ENCODE data around the gene DNM1. TPM values are rescaled to one million over a fixed set of nuclear protein-coding genes. Genes with fewer than 3 reads are reported as not detected.

Gene DNM1
- total RNA-seq, 6 donors from 2014 or later = 1.4 to 17.8 (median 7.9) TPM

DNA sequence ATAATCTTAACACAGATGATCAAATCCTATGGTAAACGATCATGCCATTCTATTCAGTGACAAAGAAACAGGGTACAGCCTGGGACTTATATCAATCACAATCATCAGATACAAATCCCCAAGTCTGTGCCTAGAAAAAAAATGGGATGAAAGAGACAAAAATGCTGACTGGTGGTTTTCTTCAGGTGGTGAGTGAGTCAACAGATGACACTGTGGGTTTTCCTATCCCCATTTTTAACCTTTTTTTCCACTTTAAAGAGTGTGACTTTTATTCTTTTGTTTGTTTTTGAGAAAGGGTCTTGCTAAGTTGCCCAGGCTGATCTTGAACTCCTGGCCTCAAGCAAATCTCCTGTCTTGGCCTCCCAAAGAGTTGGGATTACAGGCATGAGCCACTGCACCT is 15.0 kb upstream of the DNM1 start:
- H3K9me3 ChIP-seq = no peaks in the 10 kb centered on the region
- H3K36me3 ChIP-seq = peaks cover 10 to 53% (median 26%) of the 10 kb centered on the region in 4 donors
- peaks cover 16 to 27% (median 20%) of the 10 kb centered on the region in 4 donors for H3K4me1 ChIP-seq
- no peak for TF ChIP-seq EP300 (IDR thresholded peaks at IDR 0.05)
- no peak for ATAC-seq (ENCODE audit: low FRiP score in 2 of 2)
- DNase-seq = no peak
- no peaks in the 10 kb centered on the region for H3K27me3 ChIP-seq
- 81 to 88% methylated on average over 1 of the region's 1 CpG for WGBS, 2 donors
- H3K27ac ChIP-seq = no peak overlapping the region
- H3K4me3 ChIP-seq = no peak overlapping the region

DNA sequence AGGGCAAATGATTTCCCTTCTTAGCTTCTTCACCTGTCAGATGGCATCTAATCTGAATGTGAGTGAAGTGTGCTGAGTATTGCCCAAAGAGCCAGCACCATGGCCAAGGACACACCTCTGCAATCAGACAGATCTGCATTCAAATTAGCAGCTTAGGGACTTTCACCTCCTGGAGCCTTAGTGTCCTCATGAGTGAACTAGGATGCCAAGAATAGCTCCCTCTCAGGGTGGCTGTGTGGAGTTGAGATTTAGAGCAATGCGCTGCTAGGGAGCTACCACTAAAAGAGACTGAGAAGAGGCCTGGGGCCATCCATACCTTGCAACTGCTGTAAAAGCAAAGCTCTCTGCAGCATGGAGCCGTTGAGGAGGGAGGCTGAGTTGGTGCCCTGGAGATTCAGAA is 13.2 kb upstream of the DNM1 start:
- Histone ChIP-seq H3K27ac (peak overlapping the region in 1 of 4 donors; percentile 96), H3K27me3 (no peaks in the 10 kb centered on the region), H3K36me3 (peaks cover 7 to 35% (median 14%) of the 10 kb centered on the region in 4 donors), H3K4me3 (peak overlapping the region in 1 of 4 donors; percentile 83), H3K9me3 (no peaks in the 10 kb centered on the region), H3K4me1 (peaks cover 16 to 28% (median 20%) of the 10 kb centered on the region in 4 donors)
- DNase-seq = no peak
- WGBS, 2 donors = 88 to 95% methylated on average over 2 of the region's 2 CpGs
- ATAC-seq (ENCODE audit: low FRiP score in 2 of 2) = no peak
- TF ChIP-seq CTCF (IDR thresholded peaks at IDR 0.05) (no peak), EP300 (IDR thresholded peaks at IDR 0.05) (no peak), POLR2A (IDR thresholded peaks at IDR 0.05) (no peak), POLR2AphosphoS5 (IDR thresholded peaks at IDR 0.05) (no peak)

DNA sequence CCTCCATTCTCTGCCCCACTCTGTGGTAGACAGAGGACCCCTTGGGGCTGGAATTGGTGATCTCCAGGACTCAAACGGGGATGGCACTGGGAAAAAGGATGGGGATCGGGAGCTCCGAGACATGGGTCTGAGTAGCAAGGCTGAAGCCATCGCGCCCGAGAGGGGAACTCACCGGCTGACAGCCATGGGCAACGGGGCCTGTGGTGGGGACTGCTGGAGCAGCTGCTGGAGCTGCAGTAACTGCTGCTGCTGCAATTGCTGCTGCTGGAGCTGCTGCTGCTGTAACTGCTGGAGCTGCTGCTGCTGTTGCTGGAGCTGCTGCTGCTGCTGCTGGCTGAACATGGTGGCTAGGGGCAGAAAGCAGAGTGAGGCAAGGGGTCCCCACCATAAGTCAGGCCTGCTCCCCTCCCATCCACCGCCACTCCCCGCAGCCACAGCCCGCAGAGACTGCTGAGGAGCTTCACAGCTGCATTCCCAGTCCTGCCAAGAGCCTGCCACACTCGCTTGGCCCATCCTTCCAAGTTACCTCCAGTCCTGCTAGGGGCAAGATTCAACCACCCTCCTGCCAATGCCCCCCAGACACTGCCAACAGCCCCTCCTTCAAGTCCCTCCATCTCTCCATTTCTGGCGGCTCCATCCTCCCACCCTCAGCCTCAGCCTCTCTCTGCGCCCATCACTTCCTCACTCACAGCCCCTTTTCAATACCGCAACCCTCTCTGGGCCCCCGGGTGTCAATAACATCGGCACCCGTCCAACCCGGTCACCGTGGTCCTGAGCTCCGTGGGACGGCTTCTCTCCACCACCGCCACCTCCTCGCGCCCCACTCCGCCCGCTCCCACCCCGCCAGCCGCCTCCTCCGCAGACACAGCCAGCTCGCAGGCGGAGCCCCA is 12.4 kb upstream of the DNM1 start:
- Histone ChIP-seq H3K27ac (peak overlapping the region; percentile 85 to 96 (median 92)), H3K9me3 (no peaks in the 10 kb centered on the region), H3K4me1 (peaks cover 16 to 28% (median 20%) of the 10 kb centered on the region in 4 donors), H3K27me3 (no peaks in the 10 kb centered on the region), H3K4me3 (peak overlapping the region; percentile 71 to 92 (median 87)), H3K36me3 (peaks cover 3 to 28% (median 7%) of the 10 kb centered on the region in 4 donors)
- DNase-seq (peak in 1 of 2 donors; percentile 23), ATAC-seq (ENCODE audit: low FRiP score in 2 of 2) (peak in 1 of 2 donors; percentile 47)
- no peak for TF ChIP-seq CTCF (IDR thresholded peaks at IDR 0.05)
- TF ChIP-seq POLR2A (IDR thresholded peaks at IDR 0.05) = no peak
- no peak for TF ChIP-seq POLR2AphosphoS5 (IDR thresholded peaks at IDR 0.05)
- no peak for TF ChIP-seq EP300 (IDR thresholded peaks at IDR 0.05)
- 25 to 29% methylated on average over 21 to 27 of the region's 32 CpGs for WGBS, 2 donors

- Histone ChIP-seq H3K27me3 (no peaks in the 10 kb centered on the region), H3K4me3 (peak within 1 kb of the TSS; percentile 71 to 92 (median 87)), H3K4me1 (peaks cover 16 to 28% (median 20%) of the 10 kb centered on the region in 4 donors), H3K9me3 (no peaks in the 10 kb centered on the region), H3K36me3 (peaks cover 0 to 20% (median 5%) of the 10 kb centered on the region in 4 donors), H3K27ac (peak within 1 kb of the TSS; percentile 85 to 96 (median 92))
- WGBS, 2 donors = 0% methylated on average over 2 to 33 of the region's 71 CpGs
- DNase-seq = peak; percentile 87 to 97
- TF ChIP-seq POLR2AphosphoS5 (IDR thresholded peaks at IDR 0.05) = peak; percentile 28 to 50
- TF ChIP-seq EP300 (IDR thresholded peaks at IDR 0.05) = no peak
- peak; percentile 85 to 95 (median 92) for TF ChIP-seq CTCF (IDR thresholded peaks at IDR 0.05)
- peak in 3 of 4 donors; percentile 23 to 78 (median 60) for TF ChIP-seq POLR2A (IDR thresholded peaks at IDR 0.05)
- ATAC-seq (ENCODE audit: low FRiP score in 2 of 2) = peak; percentile 93 to 96
Observed at GRCh38 chr9:128191406-128192046, 11.7 kb upstream of the DNM1 start, which contains the start of gene CIZ1. CIZ1 (minus strand) TSS chr9:128191572; CDS start chr9:128190857, 715 bp downstream.
